WERI-Rb-1 (cell line): ENCODE results near the gene TXNRD1.
"Not testable (repeated sequence)": the region's sequence is repeated elsewhere in the genome, so short reads cannot be mapped to it uniquely, and the experiment has no call there.

ENCODE experiments used
- DNase-seq: peaks from one replicate; pipeline ENCODE4 v3.0.0-alpha.2; 2020
- H3K27ac ChIP-seq: fragments of 250-450 bp; sonication (Bioruptor Pico); 2 replicates; pipeline ENCODE4 v1.5.1; 2020; ENCODE audit warnings: mild to moderate bottlenecking, moderate library complexity
- H3K27me3 ChIP-seq: fragments of 250-450 bp; sonication (Bioruptor Pico); 2 replicates; pipeline ENCODE4 v1.5.1; 2021; ENCODE audit warnings: mild to moderate bottlenecking, low read depth, moderate library complexity; ENCODE audit not compliant: insufficient read depth, severe bottlenecking
- H3K36me3 ChIP-seq: fragments of 250-450 bp; sonication (Bioruptor Pico); 2 replicates; pipeline ENCODE4 v1.5.1; 2020; ENCODE audit warnings: mild to moderate bottlenecking, moderate library complexity
- H3K4me3 ChIP-seq: 2 replicates; pipeline ENCODE4 v1.5.1; 2011; ENCODE audit warnings: low read depth, mild to moderate bottlenecking, control low read depth, low read length
- H3K9me3 ChIP-seq: fragments of 250-450 bp; sonication (Bioruptor Pico); 2 replicates; pipeline ENCODE4 v1.5.1; 2021; ENCODE audit warnings: mild to moderate bottlenecking, moderate library complexity; ENCODE audit not compliant: severe bottlenecking
- TF ChIP-seq, protein P1 (sequence below): IDR thresholded peaks from 2 replicates; pipeline ENCODE4 v1.5.1; 2011; ENCODE audit warnings: low read depth, mild to moderate bottlenecking, control low read depth, inconsistent platforms, low read length

TXNRD1 gene

DNA sequence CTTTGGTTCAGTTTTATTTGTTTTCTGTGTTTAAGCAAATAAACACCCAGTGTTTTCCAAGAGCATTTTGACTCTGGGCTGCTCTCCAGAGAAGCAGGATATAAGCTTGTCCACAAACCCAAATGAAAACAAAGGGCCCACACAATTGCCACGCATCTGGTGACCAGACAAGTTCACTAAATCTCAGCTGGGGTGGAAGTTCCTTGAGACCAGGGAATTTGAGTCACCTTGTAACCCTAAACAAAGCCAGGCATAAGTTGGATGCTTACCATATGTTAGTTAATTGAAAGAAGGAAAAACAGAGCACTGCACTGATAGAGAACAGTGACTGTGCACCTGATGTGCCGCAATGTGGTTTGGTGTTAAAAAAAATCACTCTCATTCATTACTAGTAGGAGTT, 1.6 kb upstream of the TXNRD1 start:
- no peak overlapping the region for H3K27ac ChIP-seq
- TF ChIP-seq, protein P1, sequence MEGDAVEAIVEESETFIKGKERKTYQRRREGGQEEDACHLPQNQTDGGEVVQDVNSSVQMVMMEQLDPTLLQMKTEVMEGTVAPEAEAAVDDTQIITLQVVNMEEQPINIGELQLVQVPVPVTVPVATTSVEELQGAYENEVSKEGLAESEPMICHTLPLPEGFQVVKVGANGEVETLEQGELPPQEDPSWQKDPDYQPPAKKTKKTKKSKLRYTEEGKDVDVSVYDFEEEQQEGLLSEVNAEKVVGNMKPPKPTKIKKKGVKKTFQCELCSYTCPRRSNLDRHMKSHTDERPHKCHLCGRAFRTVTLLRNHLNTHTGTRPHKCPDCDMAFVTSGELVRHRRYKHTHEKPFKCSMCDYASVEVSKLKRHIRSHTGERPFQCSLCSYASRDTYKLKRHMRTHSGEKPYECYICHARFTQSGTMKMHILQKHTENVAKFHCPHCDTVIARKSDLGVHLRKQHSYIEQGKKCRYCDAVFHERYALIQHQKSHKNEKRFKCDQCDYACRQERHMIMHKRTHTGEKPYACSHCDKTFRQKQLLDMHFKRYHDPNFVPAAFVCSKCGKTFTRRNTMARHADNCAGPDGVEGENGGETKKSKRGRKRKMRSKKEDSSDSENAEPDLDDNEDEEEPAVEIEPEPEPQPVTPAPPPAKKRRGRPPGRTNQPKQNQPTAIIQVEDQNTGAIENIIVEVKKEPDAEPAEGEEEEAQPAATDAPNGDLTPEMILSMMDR: no peak
- no peak overlapping the region for H3K4me3 ChIP-seq
- H3K27me3 ChIP-seq: no peaks in the 10 kb centered on the region
- no peaks in the 10 kb centered on the region for H3K36me3 ChIP-seq
- H3K9me3 ChIP-seq: no peaks in the 10 kb centered on the region
- no peak for DNase-seq

DNA sequence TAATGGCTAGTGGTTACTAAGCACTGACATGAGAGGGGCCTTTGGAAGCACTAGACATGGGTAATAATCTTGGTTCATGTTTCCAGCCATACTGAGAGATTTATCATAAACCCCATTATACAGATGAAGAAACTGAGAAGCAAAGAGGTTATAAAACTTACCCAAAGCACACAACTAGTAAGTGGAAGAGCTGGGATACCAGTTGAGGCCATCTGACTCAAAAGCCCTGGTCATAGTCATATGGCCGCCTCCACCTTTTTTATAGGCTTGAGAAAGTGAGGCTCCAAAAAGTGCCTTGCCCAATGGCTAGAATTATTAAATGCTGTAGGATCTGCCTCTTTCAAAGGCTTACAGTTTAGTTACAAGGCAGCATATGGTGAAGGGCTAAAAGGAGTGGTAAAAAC, 944 bp downstream of the TXNRD1 start:
- no peak for DNase-seq
- TF ChIP-seq, protein P1: no peak
- H3K27ac ChIP-seq: no peak overlapping the region
- H3K4me3 ChIP-seq: no peak overlapping the region
- no peaks in the 10 kb centered on the region for H3K9me3 ChIP-seq
- H3K27me3 ChIP-seq: no peaks in the 10 kb centered on the region
- H3K36me3 ChIP-seq: no peaks in the 10 kb centered on the region

DNA sequence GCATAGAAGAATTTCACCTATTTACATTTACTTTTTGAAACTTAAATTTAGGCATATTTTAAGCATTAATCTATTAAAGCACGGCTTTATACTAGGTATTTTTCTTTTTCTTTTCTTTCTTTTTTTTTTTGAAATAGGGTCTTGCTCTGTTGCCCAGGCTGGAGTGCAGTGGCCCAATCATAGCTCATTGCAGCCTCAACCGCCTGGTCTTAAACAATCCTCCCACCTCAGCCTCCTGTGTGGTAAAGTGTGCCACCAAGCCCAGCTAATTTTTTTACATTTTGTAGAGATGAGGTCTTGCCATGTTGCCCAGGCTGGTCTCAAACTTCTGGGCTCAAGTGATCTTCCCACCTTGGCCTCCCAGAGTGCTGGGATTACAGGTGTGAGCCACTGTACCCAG, 2.9 kb downstream of the TXNRD1 start:
- not testable (repeated sequence) for H3K9me3 ChIP-seq, H3K27ac ChIP-seq, H3K36me3 ChIP-seq, H3K27me3 ChIP-seq, DNase-seq, H3K4me3 ChIP-seq

DNA sequence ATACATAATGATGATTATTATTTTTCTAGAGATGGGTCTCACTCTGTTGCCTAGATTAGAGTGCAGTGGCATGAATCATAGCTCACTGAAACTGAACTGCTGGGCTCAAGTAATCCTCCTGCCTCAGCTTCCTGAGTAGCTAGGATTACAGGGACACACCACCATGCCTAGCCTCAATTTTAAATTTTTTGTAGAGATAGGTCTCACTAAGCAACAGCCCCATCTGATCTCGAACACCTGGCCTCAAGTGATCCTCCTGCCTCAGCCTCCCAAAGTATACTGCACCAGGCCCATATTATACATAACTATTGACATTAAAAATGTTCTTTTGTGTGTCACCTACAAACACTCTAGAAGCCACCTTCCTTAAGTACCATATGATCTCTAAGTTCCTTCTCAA, 3.4 kb downstream of the TXNRD1 start:
- Histone ChIP-seq H3K36me3 (no peaks in the 10 kb centered on the region), H3K4me3 (no peak overlapping the region), H3K27me3 (no peaks in the 10 kb centered on the region), H3K9me3 (no peaks in the 10 kb centered on the region), H3K27ac (no peak overlapping the region)
- no peak for DNase-seq
- TF ChIP-seq, protein P1: no peak

DNA sequence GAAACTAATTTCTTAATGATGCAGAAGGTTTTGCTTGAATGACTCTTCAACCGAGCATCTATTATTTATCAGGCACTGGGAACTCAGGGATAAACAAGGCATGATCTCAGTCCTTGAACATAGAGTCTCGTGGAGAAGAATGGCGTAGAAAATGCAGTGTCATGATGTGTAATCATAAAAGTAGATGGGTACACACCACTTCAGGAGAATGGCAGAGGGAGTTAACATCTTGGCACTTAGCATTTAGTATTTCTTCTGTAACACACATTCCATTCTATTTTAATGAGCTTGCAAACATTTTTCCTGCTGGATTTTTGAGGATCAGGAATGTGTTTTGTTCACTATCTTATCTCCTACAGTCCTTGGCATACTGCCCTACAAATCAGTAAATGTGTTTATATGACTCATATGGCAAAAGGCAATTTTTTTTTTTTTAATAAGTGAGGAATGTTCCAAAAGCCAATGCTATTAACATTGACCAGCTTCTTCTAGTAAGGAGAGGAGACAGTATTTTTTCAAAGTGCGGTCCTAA, 3.8 kb downstream of the TXNRD1 start:
- no peak for DNase-seq
- Histone ChIP-seq H3K27ac (no peak overlapping the region), H3K9me3 (no peaks in the 10 kb centered on the region), H3K36me3 (no peaks in the 10 kb centered on the region), H3K27me3 (no peaks in the 10 kb centered on the region), H3K4me3 (no peak overlapping the region)
- TF ChIP-seq, protein P1: no peak

DNA sequence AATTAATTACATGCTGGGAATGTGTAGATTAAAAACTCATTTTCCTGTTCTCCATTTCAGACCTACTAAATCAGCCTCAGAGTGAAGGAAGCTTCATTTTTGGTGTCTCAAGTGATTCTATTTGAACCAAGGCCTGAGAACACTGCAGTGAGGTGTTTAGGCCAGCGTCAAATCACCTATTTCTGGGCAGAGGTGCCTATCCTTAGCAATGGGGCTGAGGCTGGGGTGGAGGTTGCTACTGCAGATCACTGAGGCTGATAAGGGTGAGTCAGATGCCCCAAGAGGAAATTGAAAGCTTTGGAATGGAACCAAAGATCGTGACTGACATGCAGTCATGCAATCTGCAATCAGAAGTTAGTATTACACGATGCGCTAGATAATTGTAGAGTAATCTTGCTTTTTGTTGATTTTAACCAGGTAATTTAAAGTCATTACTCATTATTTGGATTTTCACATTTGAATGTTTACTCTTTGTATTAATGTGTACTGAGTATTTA, 4.4 kb downstream of the TXNRD1 start:
- H3K36me3 ChIP-seq: no peaks in the 10 kb centered on the region
- H3K9me3 ChIP-seq: no peaks in the 10 kb centered on the region
- no peak overlapping the region for H3K27ac ChIP-seq
- DNase-seq: no peak
- H3K4me3 ChIP-seq: no peak overlapping the region
- TF ChIP-seq, protein P1: no peak
- no peaks in the 10 kb centered on the region for H3K27me3 ChIP-seq
